ENCODE measurements around the gene EPG5.
"Not testable (repeated sequence)": the region's sequence is repeated elsewhere in the genome, so short reads cannot be mapped to it uniquely, and the experiment has no call there.

Gene EPG5

DNA sequence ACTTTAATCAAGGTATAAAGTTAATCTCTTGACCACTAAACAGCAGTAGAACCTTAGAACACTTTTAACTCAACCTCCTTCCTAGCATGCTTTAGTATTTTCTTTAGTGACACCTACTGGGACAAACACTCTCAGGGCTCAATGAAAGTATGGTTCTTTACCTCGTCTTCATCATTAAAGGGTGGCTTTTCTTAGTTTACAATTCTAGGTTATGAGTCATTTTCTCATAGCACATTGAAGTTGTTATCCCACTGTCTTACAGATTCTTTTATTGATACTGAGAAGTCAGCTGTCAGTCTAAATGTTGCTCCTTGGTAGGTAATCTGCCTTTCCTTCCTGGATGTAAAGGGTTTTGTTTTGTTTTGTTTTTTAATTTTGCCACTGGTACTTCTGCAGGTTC lies 103.7 kb downstream of the EPG5 start:
- no peak for DNase-seq

- no peak for DNase-seq
Observed at GRCh38 chr18:45861926-45862325, 105.2 kb downstream of the EPG5 start.

DNA sequence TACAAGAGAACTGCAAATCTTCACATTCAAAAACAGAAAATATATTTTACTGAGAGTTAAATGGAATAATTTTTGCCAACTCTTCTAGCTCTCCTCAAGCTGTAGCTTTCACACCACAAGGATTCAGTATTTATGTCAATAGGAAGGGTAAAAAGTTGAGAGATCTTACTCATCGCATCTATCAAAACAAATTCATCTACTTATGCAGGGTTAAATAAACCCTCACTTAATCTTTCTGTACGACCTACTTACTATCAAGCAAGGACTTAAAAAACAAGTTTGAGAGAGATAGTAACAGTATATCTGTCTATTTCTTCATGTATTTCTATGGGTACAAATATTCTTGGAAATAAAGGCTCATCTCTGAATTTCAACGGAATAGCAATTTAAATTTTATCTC lies 106.2 kb downstream of the EPG5 start:
- no peak for DNase-seq

- DNase-seq, result no peak
Observed at GRCh38 chr18:45860492-45860891, 106.6 kb downstream of the EPG5 start.

GRCh38 chr18:45859334-45859733 lies 107.8 kb downstream of the EPG5 start:
- DNase-seq, result no peak

- DNase-seq, result no peak
Observed at GRCh38 chr18:45856531-45856930, 110.6 kb downstream of the EPG5 start.

DNA sequence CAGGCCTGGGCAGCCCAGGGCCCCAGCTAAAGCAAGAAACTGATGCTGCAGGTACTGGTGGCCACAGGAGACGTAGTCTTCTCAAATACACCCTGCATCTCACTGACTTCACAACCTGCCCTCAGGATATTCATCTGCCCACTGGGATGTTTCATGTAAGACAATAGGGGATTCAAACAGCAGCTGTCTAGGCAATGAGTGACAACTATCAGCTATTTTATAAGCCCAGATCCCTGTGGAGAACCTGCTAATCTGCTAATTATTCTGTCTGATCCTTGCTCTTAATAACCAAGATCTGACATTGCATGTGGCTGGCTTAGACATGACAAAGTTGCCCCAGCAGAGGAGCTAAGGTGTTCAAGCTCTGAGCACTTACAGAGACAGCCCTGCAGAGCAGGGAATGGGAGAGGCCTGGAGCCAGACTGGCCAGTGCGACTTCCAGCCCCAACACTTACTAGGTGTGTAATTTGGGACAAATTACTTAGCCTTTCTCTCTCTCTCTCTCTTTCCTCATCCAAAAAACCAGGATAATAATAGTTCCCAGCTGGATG lies 113.0 kb downstream of the EPG5 start:
- DNase-seq, result no peak

GRCh38 chr18:45852631-45853030 lies 114.5 kb downstream of the EPG5 start:
- DNase-seq, result no peak

DNA sequence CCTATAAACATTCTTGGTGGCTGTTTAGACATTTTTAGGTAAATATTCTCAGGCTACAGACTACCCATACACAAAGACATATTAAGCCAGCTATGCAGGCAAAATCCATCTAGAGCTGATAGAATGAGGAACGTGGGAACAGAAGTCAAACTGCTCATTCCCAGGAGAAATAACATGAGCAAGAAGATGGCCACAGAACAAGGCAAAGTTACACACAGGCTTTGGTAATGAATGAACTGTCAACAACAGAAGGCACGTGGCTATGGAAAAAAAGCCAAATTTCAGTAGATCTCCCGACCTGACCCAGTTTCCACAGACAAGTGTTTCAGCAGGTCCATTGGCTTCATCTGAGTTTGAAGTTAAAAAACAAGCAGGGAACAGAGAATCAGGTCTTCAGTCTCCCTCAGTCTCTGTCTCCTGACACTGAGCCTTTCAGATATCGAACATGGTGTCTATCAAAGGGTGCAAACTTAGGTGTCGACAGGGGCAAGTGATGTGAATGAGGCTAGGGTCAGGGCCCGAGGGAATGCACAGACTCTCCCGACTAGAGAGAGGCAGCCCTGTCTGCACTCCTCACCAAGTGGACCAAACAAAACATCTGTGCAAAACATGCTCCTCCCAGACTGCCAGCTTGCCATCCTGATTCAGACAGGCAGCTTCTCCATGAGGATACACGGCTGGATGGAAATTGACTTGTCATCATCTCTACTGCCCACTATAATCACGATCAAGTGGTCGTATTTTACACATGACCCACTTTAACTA lies 115.8 kb downstream of the EPG5 start:
- no peak for DNase-seq

- DNase-seq, result no peak
Observed at GRCh38 chr18:45850021-45850420, 117.1 kb downstream of the EPG5 start.

- DNase-seq, result no peak
Observed at GRCh38 chr18:45849529-45849928, 117.6 kb downstream of the EPG5 start.

- DNase-seq, result not testable (repeated sequence)
Observed at GRCh38 chr18:45848643-45849042, 118.5 kb downstream of the EPG5 start.

DNA sequence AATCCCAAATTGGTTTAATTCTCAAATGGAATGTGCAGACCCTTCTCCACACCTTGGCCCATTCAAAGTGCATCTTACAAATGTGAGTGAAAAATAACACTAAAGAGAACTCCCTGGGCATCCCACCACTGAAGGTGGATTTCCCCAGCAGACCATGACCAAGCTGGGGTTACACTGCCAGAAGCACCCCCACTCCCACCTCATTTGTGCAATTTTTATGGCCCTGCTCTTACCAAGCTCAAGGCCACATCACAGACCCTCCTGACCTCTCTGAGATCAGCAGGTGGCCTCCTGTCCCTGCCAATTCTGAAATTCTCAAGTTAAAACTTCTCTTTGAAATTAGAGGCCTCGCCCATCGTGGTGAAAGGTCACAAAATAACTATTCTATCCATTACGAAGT lies 120.0 kb downstream of the EPG5 start:
- no peak for DNase-seq

- DNase-seq, result no peak
Observed at GRCh38 chr18:45845410-45845809, 121.7 kb downstream of the EPG5 start.

DNA sequence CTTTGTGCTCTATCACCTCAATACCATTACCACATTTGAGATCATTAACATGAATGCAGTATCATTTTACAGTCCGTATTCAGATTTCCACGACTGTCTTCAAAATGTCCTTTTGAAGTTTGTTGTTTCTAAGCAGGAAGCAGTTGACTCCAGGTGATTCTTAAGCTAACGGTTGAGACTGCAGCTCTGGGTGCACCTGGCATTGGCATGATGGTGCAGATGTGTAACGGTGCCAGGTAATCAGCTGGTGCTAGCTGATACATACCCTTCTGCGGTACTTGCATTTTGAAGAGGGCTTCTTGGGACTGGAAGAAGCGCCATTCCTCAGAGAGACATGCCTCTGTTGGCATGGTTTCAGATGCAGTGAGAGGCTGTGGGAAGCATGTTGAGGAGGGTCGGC lies 122.2 kb downstream of the EPG5 start:
- DNase-seq, result no peak

GRCh38 chr18:45843019-45843418 lies 124.1 kb downstream of the EPG5 start:
- DNase-seq, result no peak

- DNase-seq, result no peak
Observed at GRCh38 chr18:45841765-45842442, 125.2 kb downstream of the EPG5 start.

DNA sequence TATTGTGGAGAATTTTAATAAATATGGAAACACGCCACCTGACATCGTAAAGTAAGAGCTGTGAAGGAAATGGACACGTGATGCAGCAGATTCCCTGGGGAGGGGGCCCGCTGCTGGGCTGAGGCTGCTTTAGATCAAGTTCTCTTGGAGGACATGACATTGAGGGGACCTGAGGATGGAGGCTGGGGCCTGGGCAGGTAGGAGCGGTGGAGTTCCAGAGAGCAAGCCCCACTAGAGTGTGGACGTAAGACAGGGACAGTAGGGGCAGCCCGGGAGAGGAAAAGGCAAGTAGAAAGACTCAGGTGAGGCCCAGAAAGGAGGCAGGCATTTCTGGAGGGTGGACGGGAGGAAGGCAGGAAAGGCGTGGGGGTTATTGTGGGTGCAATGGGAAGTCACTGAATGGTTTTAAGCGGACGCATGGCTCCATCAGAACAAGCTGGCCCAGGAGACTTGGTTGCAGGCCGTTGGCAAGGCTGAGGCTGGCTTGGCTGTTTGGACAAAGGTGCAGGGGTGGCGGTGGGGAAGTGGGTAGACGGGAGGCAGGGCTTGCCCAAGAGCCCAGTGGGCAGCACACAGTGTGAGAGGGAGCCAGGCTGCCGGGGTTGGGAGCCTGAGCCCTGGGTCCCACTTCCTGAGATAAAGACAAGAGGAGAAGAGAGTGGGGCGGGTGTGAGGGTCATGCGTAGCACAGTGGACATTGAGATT lies 125.9 kb downstream of the EPG5 start:
- no peak for DNase-seq

GRCh38 chr18:45839414-45840395 lies 127.4 kb downstream of the EPG5 start:
- DNase-seq, result peak; percentile 50

- no peak for DNase-seq
Observed at GRCh38 chr18:45838302-45839070, 128.6 kb downstream of the EPG5 start.

DNA sequence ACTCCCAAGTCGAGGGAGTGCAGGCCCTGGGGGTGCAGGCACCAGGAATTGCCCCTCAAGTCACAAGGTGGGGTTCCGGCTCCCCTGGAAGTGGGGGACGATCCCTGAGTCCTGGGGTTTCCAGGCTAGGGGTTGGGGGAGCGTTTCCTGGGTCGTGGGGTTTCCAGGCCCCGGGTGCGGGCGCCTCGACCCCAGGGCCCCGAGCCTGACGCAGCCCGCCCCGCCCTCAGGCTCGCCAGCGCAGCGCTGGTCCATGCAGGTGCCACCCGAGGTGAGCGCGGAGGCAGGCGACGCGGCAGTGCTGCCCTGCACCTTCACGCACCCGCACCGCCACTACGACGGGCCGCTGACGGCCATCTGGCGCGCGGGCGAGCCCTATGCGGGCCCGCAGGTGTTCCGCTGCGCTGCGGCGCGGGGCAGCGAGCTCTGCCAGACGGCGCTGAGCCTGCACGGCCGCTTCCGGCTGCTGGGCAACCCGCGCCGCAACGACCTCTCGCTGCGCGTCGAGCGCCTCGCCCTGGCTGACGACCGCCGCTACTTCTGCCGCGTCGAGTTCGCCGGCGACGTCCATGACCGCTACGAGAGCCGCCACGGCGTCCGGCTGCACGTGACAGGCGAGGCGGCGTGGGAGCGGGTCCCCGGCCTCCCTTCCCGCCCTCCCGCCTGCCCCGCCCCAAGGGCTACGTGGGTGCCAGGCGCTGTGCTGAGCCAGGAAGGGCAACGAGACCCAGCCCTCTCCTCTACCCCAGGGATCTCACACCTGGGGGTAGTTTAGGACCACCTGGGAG lies 129.7 kb downstream of the EPG5 start:
- DNase-seq, result peak; percentile 55
